HepG2 (cell line): ENCODE data around the gene HEXIM1. TPM values are rescaled to one million over a fixed set of nuclear protein-coding genes. Genes with fewer than 3 reads are reported as not detected.

Experiments
- ATF4 ChIP-seq, 2 experiments: fragments of 450-650 bp in 1 of 2; sonication (generic) in 1 of 2; formaldehyde crosslinking; IDR thresholded peaks; 2 replicates each; pipeline versions ENCODE4 v1.5.0 to v1.8.0; 2020 to 2022; ENCODE audit warnings: mild to moderate bottlenecking in 1 of 2, missing genetic modification reagents in 1 of 2
- CHD2 ChIP-seq: IDR thresholded peaks from 2 replicates; pipeline ENCODE4 v1.6.1; 2011; ENCODE audit warnings: low read depth, low read length, improper control_type of control experiment
- GATAD1 ChIP-seq: IDR thresholded peaks from 2 replicates; pipeline ENCODE4 v1.6.1; 2016; ENCODE audit warnings: missing genetic modification reagents, missing compliant biosample characterization
- KAT7 ChIP-seq: IDR thresholded peaks from 2 replicates; pipeline ENCODE4 v1.6.1; 2018; ENCODE audit warnings: borderline replicate concordance, missing compliant biosample characterization
- MAFG ChIP-seq: sonication (generic); formaldehyde crosslinking; IDR thresholded peaks from 2 replicates; pipeline ENCODE4 v1.5.1; 2020; ENCODE audit warnings: mild to moderate bottlenecking, missing genetic modification reagents
- SIX4 ChIP-seq: sonication (generic); formaldehyde crosslinking; IDR thresholded peaks from 2 replicates; pipeline ENCODE4 v1.4.0; 2020; ENCODE audit warnings: missing genetic modification reagents
- TAF15 ChIP-seq: fragments of 200-400 bp; formaldehyde crosslinking; IDR thresholded peaks from one replicate; pipeline ENCODE4 v1.6.1; 2018; ENCODE audit warnings: mild to moderate bottlenecking, low read depth, low read length; ENCODE audit not compliant: poor library complexity, severe bottlenecking
- WIZ ChIP-seq: sonication (generic); formaldehyde crosslinking; IDR thresholded peaks from 2 replicates; pipeline ENCODE4 v1.5.1; 2020; ENCODE audit warnings: mild to moderate bottlenecking, missing genetic modification reagents
- ZIK1 ChIP-seq: sonication (generic); formaldehyde crosslinking; IDR thresholded peaks from 2 replicates; pipeline ENCODE4 v1.5.0; 2020; ENCODE audit warnings: mild to moderate bottlenecking, low read depth, missing genetic modification reagents, borderline replicate concordance
- ZNF382 ChIP-seq: sonication (generic); formaldehyde crosslinking; IDR thresholded peaks from 2 replicates; pipeline ENCODE4 v1.5.0; 2020; ENCODE audit warnings: missing genetic modification reagents, mild to moderate bottlenecking, borderline replicate concordance
- ZNF563 ChIP-seq: sonication (generic); formaldehyde crosslinking; IDR thresholded peaks from 2 replicates; pipeline ENCODE4 v1.8.0; 2022; ENCODE audit warnings: mild to moderate bottlenecking, moderate library complexity, missing genetic modification reagents
- ZNF766 ChIP-seq: sonication (generic); formaldehyde crosslinking; IDR thresholded peaks from 2 replicates; pipeline ENCODE4 v1.5.0; 2020; ENCODE audit warnings: missing genetic modification reagents, borderline replicate concordance
- ZNF782 ChIP-seq: sonication (generic); formaldehyde crosslinking; IDR thresholded peaks from 2 replicates; pipeline ENCODE4 v1.4.0; 2020; ENCODE audit warnings: missing genetic modification reagents, mild to moderate bottlenecking, borderline replicate concordance
- ZSCAN31 ChIP-seq: sonication (generic); formaldehyde crosslinking; IDR thresholded peaks from 2 replicates; pipeline ENCODE4 v1.5.0; 2020; ENCODE audit warnings: low read depth, mild to moderate bottlenecking, missing genetic modification reagents
- polyA plus RNA-seq, 8 experiments: library from polyadenylated mRNA; depleted of rRNA in 3 of 8; stranded (reverse) in 7 of 8; unstranded in 1 of 8; fragments of >200 nt; fragmentation: Illumina TruSeq in 4 of 8; extraction: Trizol in 4 of 8; gene quantifications; 2 replicates each; pipeline versions ENCODE4 v1.2.1 to v1.2.3, GENCODE V29; 2011 to 2016; ENCODE audit warnings: low read depth in 4 of 8, missing spikeins in 1 of 8, mixed read lengths in 1 of 8; ENCODE audit not compliant: insufficient read depth in 1 of 8
- total RNA-seq, 5 experiments: library from RNA; depleted of rRNA; stranded (reverse); fragments of >200 nt; fragmentation: Illumina TruSeq; extraction: Trizol; gene quantifications; 2 replicates each; pipeline ENCODE4 v1.2.3, GENCODE V29; 2016; ENCODE audit warnings: low read depth in 1 of 5
- TF ChIP-seq, protein P1 (sequence below): sonication (generic); formaldehyde crosslinking; IDR thresholded peaks from 2 replicates; pipeline ENCODE4 v1.8.0; 2022; ENCODE audit warnings: mild to moderate bottlenecking, missing genetic modification reagents; ENCODE audit not compliant: insufficient replicate concordance
- TF ChIP-seq, protein P2 (sequence below): sonication (generic); formaldehyde crosslinking; IDR thresholded peaks from 2 replicates; pipeline ENCODE4 v1.5.0; 2020; ENCODE audit warnings: missing genetic modification reagents
- TF ChIP-seq, protein P3 (sequence below): sonication (generic); formaldehyde crosslinking; IDR thresholded peaks from 2 replicates; pipeline ENCODE4 v1.4.0; 2020; ENCODE audit warnings: low read depth, mild to moderate bottlenecking, missing genetic modification reagents
- TF ChIP-seq, protein P4 (sequence below): sonication (generic); formaldehyde crosslinking; IDR thresholded peaks from 2 replicates; pipeline ENCODE4 v1.5.1; 2020; ENCODE audit warnings: mild to moderate bottlenecking, missing genetic modification reagents, borderline replicate concordance
- TF ChIP-seq, protein P5 (sequence below): sonication (generic); formaldehyde crosslinking; IDR thresholded peaks from 2 replicates; pipeline ENCODE4 v1.5.1; 2020; ENCODE audit warnings: mild to moderate bottlenecking, missing genetic modification reagents

The HEXIM1 gene
- total and polyA plus RNA-seq, 2 of the 13 experiments (the other 11 are each of a cell fraction or from before 2014, with no cell fraction given), result 10.5 to 16.6 TPM

DNA sequence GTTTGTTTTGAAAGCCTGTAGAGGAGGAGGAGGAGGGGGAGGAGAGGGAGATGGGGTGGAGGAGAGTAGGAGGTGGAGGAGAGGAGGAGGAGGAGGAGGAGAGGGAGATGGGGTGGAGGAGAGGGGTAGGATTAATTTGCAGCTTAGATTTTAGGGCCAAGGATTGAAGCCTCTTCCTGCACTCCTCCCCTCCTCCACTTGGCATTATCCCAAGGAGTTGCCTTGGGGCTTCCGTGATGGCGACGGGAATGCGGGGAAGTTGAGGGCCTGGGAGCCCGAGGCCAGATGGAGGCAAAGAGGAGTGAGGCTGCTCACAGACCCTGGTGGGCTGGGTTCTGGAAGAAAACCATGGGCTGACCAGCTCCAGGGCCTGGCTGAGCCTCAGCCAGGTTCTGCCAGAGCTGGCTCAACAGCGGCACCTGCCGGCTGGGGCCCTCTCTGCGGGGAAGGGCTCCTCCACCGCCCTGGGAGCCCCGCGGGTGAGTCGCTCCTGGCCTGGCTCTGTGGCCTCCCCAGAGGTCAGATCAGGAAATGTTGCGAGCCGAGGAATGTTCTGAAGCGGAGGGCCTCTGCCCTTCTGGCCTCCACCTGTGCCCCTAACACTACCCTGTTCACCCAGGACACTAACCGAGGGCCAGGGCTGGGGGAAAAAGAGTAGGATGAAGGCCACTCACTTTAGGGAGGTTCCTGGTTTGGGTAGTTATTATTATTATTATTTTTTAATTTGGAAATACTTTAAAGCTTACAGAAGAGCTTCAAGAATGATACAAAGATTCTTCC, 49.5 kb downstream of the HEXIM1 start (continued):
- TF ChIP-seq WIZ (CRISPR knock-in tag) (no peak; the same call in 1 of the 2 replicates), MAFG (CRISPR knock-in tag) (no peak), ZNF766 (CRISPR knock-in tag) (peak; percentile 64; the same call in 1 of the 2 replicates), CHD2 (peak; percentile 37; the same call in 1 of the 2 replicates), ZNF563 (CRISPR knock-in tag) (no peak), ZIK1 (no peak), ZNF782 (peak; percentile 94; the same call in 1 of the 2 replicates), KAT7 (peak; percentile 85; the same call in 1 of the 2 replicates), GATAD1 (CRISPR knock-in tag) (peak; percentile 72), ZSCAN31 (CRISPR knock-in tag) (peak; percentile 88), ATF4 (CRISPR knock-in tag; IDR thresholded peaks at IDR 0.05) (no peak), ZNF382 (no peak), TAF15 (peak; percentile 87), SIX4 (peak; percentile 54; the same call in 1 of the 2 replicates)
- TF ChIP-seq, protein P1, sequence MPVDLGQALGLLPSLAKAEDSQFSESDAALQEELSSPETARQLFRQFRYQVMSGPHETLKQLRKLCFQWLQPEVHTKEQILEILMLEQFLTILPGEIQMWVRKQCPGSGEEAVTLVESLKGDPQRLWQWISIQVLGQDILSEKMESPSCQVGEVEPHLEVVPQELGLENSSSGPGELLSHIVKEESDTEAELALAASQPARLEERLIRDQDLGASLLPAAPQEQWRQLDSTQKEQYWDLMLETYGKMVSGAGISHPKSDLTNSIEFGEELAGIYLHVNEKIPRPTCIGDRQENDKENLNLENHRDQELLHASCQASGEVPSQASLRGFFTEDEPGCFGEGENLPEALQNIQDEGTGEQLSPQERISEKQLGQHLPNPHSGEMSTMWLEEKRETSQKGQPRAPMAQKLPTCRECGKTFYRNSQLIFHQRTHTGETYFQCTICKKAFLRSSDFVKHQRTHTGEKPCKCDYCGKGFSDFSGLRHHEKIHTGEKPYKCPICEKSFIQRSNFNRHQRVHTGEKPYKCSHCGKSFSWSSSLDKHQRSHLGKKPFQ (CRISPR knock-in tag), result no peak
- TF ChIP-seq, protein P2, sequence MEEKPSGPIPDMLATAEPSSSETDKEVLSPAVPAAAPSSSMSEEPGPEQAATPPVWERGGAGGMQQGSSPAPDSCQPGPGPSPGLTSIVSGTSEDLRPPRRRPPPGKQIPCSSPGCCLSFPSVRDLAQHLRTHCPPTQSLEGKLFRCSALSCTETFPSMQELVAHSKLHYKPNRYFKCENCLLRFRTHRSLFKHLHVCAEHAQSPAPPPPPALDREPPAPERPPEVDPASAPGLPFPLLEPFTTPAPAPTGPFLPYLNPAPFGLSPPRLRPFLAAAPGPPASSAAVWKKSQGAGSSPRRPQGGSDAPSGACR (CRISPR knock-in tag), result 0 out of 2 replicates have a peak, but pooled peaks have one; percentile 36
- TF ChIP-seq, protein P3, sequence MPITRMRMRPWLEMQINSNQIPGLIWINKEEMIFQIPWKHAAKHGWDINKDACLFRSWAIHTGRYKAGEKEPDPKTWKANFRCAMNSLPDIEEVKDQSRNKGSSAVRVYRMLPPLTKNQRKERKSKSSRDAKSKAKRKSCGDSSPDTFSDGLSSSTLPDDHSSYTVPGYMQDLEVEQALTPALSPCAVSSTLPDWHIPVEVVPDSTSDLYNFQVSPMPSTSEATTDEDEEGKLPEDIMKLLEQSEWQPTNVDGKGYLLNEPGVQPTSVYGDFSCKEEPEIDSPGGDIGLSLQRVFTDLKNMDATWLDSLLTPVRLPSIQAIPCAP, result 0 out of 2 replicates have a peak, but pooled peaks have one; percentile 70
- TF ChIP-seq, protein P4, sequence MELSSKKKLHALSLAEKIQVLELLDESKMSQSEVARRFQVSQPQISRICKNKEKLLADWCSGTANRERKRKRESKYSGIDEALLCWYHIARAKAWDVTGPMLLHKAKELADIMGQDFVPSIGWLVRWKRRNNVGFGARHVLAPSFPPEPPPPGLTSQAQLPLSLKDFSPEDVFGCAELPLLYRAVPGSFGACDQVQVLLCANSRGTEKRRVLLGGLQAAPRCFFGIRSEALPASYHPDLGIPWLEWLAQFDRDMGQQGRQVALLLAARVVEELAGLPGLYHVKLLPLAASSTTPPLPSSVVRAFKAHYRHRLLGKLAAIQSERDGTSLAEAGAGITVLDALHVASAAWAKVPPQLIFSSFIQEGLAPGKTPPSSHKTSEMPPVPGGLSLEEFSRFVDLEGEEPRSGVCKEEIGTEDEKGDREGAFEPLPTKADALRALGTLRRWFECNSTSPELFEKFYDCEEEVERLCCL (CRISPR knock-in tag), result 0 out of 2 replicates have a peak, but pooled peaks have one; percentile 56
- TF ChIP-seq, protein P5, sequence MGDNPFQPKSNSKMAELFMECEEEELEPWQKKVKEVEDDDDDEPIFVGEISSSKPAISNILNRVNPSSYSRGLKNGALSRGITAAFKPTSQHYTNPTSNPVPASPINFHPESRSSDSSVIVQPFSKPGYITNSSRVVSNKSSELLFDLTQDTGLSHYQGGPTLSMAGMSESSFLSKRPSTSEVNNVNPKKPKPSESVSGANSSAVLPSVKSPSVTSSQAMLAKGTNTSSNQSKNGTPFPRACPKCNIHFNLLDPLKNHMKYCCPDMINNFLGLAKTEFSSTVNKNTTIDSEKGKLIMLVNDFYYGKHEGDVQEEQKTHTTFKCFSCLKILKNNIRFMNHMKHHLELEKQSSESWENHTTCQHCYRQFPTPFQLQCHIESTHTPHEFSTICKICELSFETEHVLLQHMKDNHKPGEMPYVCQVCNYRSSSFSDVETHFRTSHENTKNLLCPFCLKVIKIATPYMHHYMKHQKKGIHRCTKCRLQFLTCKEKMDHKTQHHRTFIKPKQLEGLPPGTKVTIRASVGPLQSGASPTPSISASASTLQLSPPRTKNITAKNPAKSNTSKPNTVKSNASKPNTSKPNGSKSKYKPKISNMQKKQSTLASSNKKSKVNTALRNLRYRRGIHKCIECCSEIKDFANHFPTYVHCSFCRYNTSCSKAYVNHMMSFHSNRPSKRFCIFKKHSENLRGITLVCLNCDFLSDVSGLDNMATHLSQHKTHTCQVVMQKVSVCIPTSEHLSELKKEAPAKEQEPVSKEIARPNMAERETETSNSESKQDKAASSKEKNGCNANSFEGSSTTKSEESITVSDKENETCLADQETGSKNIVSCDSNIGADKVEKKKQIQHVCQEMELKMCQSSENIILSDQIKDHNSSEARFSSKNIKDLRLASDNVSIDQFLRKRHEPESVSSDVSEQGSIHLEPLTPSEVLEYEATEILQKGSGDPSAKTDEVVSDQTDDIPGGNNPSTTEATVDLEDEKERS (CRISPR knock-in tag), result peak; percentile 76; the same call in 1 of the 2 replicates
